ENCODE measurements around the gene HOXA7. TPM values are rescaled to one million over a fixed set of nuclear protein-coding genes. Genes with fewer than 3 reads are reported as not detected.
A peak's percentile ranks its signal among the peaks of the same experiment; 100 is the strongest.

HOXA7 gene
- total RNA-seq, 1 donor = not detected

- peak overlapping the region; percentile 39 for H3K4me3 ChIP-seq (ENCODE audit: low read depth, low read length)
- no peak for TF ChIP-seq CTCF (IDR thresholded peaks at IDR 0.05; ENCODE audit: insufficient read depth, low read length)
- DNase-seq (ENCODE audit: low read depth) = no peak
Observed at GRCh38 chr7:27192546-27193334, 36.3 kb upstream of the HOXA7 start.

- H3K4me3 ChIP-seq (ENCODE audit: low read depth, low read length) = no peak overlapping the region
- no peak for TF ChIP-seq CTCF (IDR thresholded peaks at IDR 0.05; ENCODE audit: insufficient read depth, low read length)
- no peak for DNase-seq (ENCODE audit: low read depth)
Observed at GRCh38 chr7:27191833-27192545, 35.5 kb upstream of the HOXA7 start.

GRCh38 chr7:27191161-27191731, 34.8 kb upstream of the HOXA7 start:
- H3K4me3 ChIP-seq (ENCODE audit: low read depth, low read length) = no peak overlapping the region
- TF ChIP-seq CTCF (IDR thresholded peaks at IDR 0.05; ENCODE audit: insufficient read depth, low read length) = no peak
- no peak for DNase-seq (ENCODE audit: low read depth)

- no peak for DNase-seq (ENCODE audit: low read depth)
- H3K4me3 ChIP-seq (ENCODE audit: low read depth, low read length) = no peak overlapping the region
- TF ChIP-seq CTCF (IDR thresholded peaks at IDR 0.05; ENCODE audit: insufficient read depth, low read length) = no peak
Observed at GRCh38 chr7:27189997-27190748, 33.7 kb upstream of the HOXA7 start.

GRCh38 chr7:27189295-27189996, 33.0 kb upstream of the HOXA7 start:
- no peak for DNase-seq (ENCODE audit: low read depth)
- TF ChIP-seq CTCF (IDR thresholded peaks at IDR 0.05; ENCODE audit: insufficient read depth, low read length) = no peak
- no peak overlapping the region for H3K4me3 ChIP-seq (ENCODE audit: low read depth, low read length)

All from fibroblast of the aortic adventitia (primary cell).